ENCODE measurements around the gene APLF. TPM values are rescaled to one million over a fixed set of nuclear protein-coding genes. Genes with fewer than 3 reads are reported as not detected.

Gene APLF
- total and polyA plus RNA-seq, 2 of the 8 experiments (the other 6 are each of a cell fraction or from before 2014, with no cell fraction given): 4.4 to 7.3 TPM

GRCh38 chr2:68568116-68568515 is 100.7 kb downstream of the APLF start:
- Histone ChIP-seq H2BK20ac (ENCODE audit: low read length) (no peak overlapping the region), H3K27ac (ENCODE audit: low read depth, low read length) (no peak overlapping the region), H3K4me3 (ENCODE audit: extremely low read depth in 1 of 4, insufficient read depth in 2 of 4, low read depth in 3 of 4, low read length in 4 of 4) (no peak overlapping the region), H4K8ac (ENCODE audit: extremely low read depth, insufficient read depth, low read length) (no peak overlapping the region), H3K23me2 (ENCODE audit: low read depth, low read length) (no peaks in the 10 kb centered on the region), H3K9ac (replicated peaks in 1 of 4; ENCODE audit: extremely low read depth in 1 of 4, low read depth in 3 of 4, low read length in 3 of 4) (no peak overlapping the region), H3K79me2 (ENCODE audit: control insufficient read depth in 1 of 2, insufficient read depth in 2 of 2, low read length in 2 of 2) (no peaks in the 10 kb centered on the region), H2BK120ac (replicated peaks; ENCODE audit: low read depth, low read length) (no peak overlapping the region), H3K36me3 (ENCODE audit: control insufficient read depth in 2 of 4, insufficient read depth in 4 of 4, low read length in 3 of 4) (no peaks in the 10 kb centered on the region), H3K27me3 (replicated peaks in 1 of 4; ENCODE audit: control insufficient read depth in 3 of 4, extremely low read depth in 1 of 4, insufficient read depth in 3 of 4, low read length in 3 of 4) (no peaks in the 10 kb centered on the region), H2AFZ (ENCODE audit: low read length) (no peak overlapping the region), H3K4me2 (ENCODE audit: insufficient read depth in 1 of 2, low read depth in 2 of 2, low read length in 2 of 2) (no peak overlapping the region), H2BK5ac (ENCODE audit: low read depth, low read length) (no peak overlapping the region), H3K4me1 (replicated peaks in 1 of 4; ENCODE audit: control insufficient read depth in 3 of 4, insufficient read depth in 4 of 4, low read length in 3 of 4) (no peaks in the 10 kb centered on the region), H3K56ac (replicated peaks; ENCODE audit: insufficient read length, low read depth, low read length) (no peak overlapping the region), H2AK5ac (ENCODE audit: low read depth, low read length) (no peak overlapping the region), H2BK12ac (ENCODE audit: low read depth, low read length) (no peak overlapping the region), H3K18ac (ENCODE audit: extremely low read depth, low read length) (no peak overlapping the region), H4K5ac (ENCODE audit: insufficient read length, low read depth, low read length) (no peak overlapping the region), H3K14ac (ENCODE audit: insufficient read length) (no peak overlapping the region), H3K23ac (ENCODE audit: insufficient read length) (no peak overlapping the region), H2BK15ac (ENCODE audit: low read length) (no peak overlapping the region), H3K4ac (replicated peaks; ENCODE audit: insufficient read length, low read depth, low read length) (no peak overlapping the region), H4K91ac (replicated peaks; ENCODE audit: insufficient read length, low read length) (no peak overlapping the region), H3K9me3 (ENCODE audit: insufficient read depth in 2 of 2, low read depth in 1 of 2, low read length in 1 of 2) (no peaks in the 10 kb centered on the region), H4K20me1 (replicated peaks in 1 of 2; ENCODE audit: control insufficient read depth in 1 of 2, insufficient read depth in 2 of 2, low read length in 2 of 2) (no peaks in the 10 kb centered on the region), H3K79me1 (ENCODE audit: low read depth, low read length) (no peaks in the 10 kb centered on the region)
- TF ChIP-seq RAD21 (IDR thresholded peaks at IDR 0.05 in 1 of 2, conservative IDR thresholded peaks at IDR 0.05 in 1 of 2; ENCODE audit: low read depth in 2 of 2, low read length in 2 of 2) (no peak), USF2 (IDR thresholded peaks at IDR 0.05; ENCODE audit: low read length) (no peak), ZNF274 (IDR thresholded peaks at IDR 0.05; ENCODE audit: borderline replicate concordance, extremely low read depth, low read length) (no peak), CREB1 (IDR thresholded peaks at IDR 0.05) (no peak), JUN (IDR thresholded peaks at IDR 0.05; ENCODE audit: low read depth, low read length) (no peak), TAF1 (IDR thresholded peaks at IDR 0.05; ENCODE audit: low read depth, low read length) (no peak), POLR2A (IDR thresholded peaks at IDR 0.05; ENCODE audit: control extremely low read depth in 1 of 2, low read depth in 2 of 2, low read length in 2 of 2) (no peak), SIRT6 (IDR thresholded peaks at IDR 0.05; ENCODE audit: low read length) (no peak), TBP (IDR thresholded peaks at IDR 0.05; ENCODE audit: low read depth, low read length) (no peak), CBX8 (IDR thresholded peaks at IDR 0.05; ENCODE audit: borderline replicate concordance, low read depth, low read length) (no peak), CTCF (IDR thresholded peaks at IDR 0.05; ENCODE audit: control extremely low read depth in 1 of 3, insufficient read depth in 1 of 3, low read depth in 1 of 3, low read length in 3 of 3) (no peak)
- CTCF ChIA-PET (ENCODE audit: partially characterized antibody): interaction anchor here (2.4 kb wide), 1 partner anchor 27 kb away, joined by 7 read pairs; no protein-coding TSS in a partner anchor
- no peak for DNase-seq (ENCODE audit: low read depth in 1 of 2, low spot score in 2 of 2)
- POLR2A ChIA-PET (ENCODE audit: partially characterized antibody): no interaction called here
- no peak for FAIRE-seq
- WGBS, 2 experiments (ENCODE audit: extremely low coverage in 1 of 2, insufficient coverage in 1 of 2, insufficient read length in 1 of 2, insufficient replicate concordance in 2 of 2, low coverage in 1 of 2, low lambda C conversion rate in 2 of 2, missing lambda C conversion rate in 1 of 2): 100% methylated on average over 1 of the region's 1 CpG; no CpG with 5 or more reads in 1 of the 2 experiments
